H9 (cell line): Measurements from ENCODE around the gene LSS. TPM values are rescaled to one million over a fixed set of nuclear protein-coding genes. Genes with fewer than 3 reads are reported as not detected.

ENCODE experiments used
- DNase-seq: peaks from one replicate; pipeline ENCODE4 v3.0.0-alpha.2; 2017
- H2AFZ ChIP-seq: one replicate; pipeline ENCODE4 v1.6.1; 2013; ENCODE audit warnings: mild to moderate bottlenecking, low read length, control low read depth, moderate library complexity
- H2AK5ac ChIP-seq: 2 replicates; pipeline ENCODE4 v1.6.1; 2013; ENCODE audit warnings: low read length, control low read depth, mixed read lengths; ENCODE audit not compliant: insufficient read length
- H2BK120ac ChIP-seq: one replicate; pipeline ENCODE4 v1.6.1; 2013; ENCODE audit warnings: low read depth, mild to moderate bottlenecking, low read length, control low read depth, inconsistent platforms; ENCODE audit not compliant: poor library complexity, severe bottlenecking
- H2BK12ac ChIP-seq: 2 replicates; pipeline ENCODE4 v1.6.1; 2013; ENCODE audit warnings: low read length, control low read depth, mixed read lengths, low read depth; ENCODE audit not compliant: insufficient read length
- H2BK15ac ChIP-seq: 2 replicates; pipeline ENCODE4 v1.6.1; 2013; ENCODE audit warnings: low read depth, low read length, control low read depth
- H2BK20ac ChIP-seq: one replicate; pipeline ENCODE4 v1.6.1; 2013; ENCODE audit warnings: low read depth, mild to moderate bottlenecking, low read length, control low read depth, inconsistent platforms; ENCODE audit not compliant: poor library complexity, severe bottlenecking
- H2BK5ac ChIP-seq: 2 replicates; pipeline ENCODE4 v1.6.1; 2013; ENCODE audit warnings: low read length, control low read depth, mixed read lengths; ENCODE audit not compliant: insufficient read length
- H3K14ac ChIP-seq: 2 replicates; pipeline ENCODE4 v1.6.1; 2013; ENCODE audit warnings: low read length, control low read depth; ENCODE audit not compliant: insufficient read depth
- H3K18ac ChIP-seq: 2 replicates; pipeline ENCODE4 v1.6.1; 2013; ENCODE audit warnings: low read depth, mild to moderate bottlenecking, mixed read lengths, low read length, control low read depth; ENCODE audit not compliant: insufficient read length
- H3K23ac ChIP-seq: 2 replicates; pipeline ENCODE4 v1.6.1; 2013; ENCODE audit warnings: low read length, control low read depth, mixed read lengths, low read depth; ENCODE audit not compliant: insufficient read length
- H3K23me2 ChIP-seq: 2 replicates; pipeline ENCODE4 v1.6.1; 2013; ENCODE audit warnings: low read depth, mild to moderate bottlenecking, mixed read lengths, low read length, control low read depth; ENCODE audit not compliant: insufficient read length, poor library complexity, severe bottlenecking
- H3K27ac ChIP-seq: 2 replicates; pipeline ENCODE4 v1.5.1; 2013; ENCODE audit warnings: low read length, control low read depth, mixed read lengths, low read depth; ENCODE audit not compliant: insufficient read length
- H3K27me3 ChIP-seq: 2 replicates; pipeline ENCODE4 v1.6.1; 2013; ENCODE audit warnings: low read length, control low read depth, inconsistent platforms; ENCODE audit not compliant: insufficient read depth
- H3K4ac ChIP-seq: 2 replicates; pipeline ENCODE4 v1.6.1; 2013; ENCODE audit warnings: low read depth, mild to moderate bottlenecking, control low read depth, inconsistent platforms, low read length, moderate library complexity
- H3K4me1 ChIP-seq: 2 replicates; pipeline ENCODE4 v1.6.1; 2013; ENCODE audit warnings: low read length, control low read depth, inconsistent platforms; ENCODE audit not compliant: insufficient read depth
- H3K4me2 ChIP-seq: 2 replicates; pipeline ENCODE4 v1.6.1; 2013; ENCODE audit warnings: low read length, control low read depth, mixed read lengths; ENCODE audit not compliant: insufficient read length, insufficient read depth
- H3K56ac ChIP-seq: 2 replicates; pipeline ENCODE4 v1.6.1; 2013; ENCODE audit warnings: low read depth, mild to moderate bottlenecking, mixed read lengths, low read length, control low read depth; ENCODE audit not compliant: insufficient read length
- H3K79me1 ChIP-seq: 2 replicates; pipeline ENCODE4 v1.6.1; 2013; ENCODE audit warnings: low read depth, mild to moderate bottlenecking, moderate library complexity, low read length, control low read depth, inconsistent platforms; ENCODE audit not compliant: insufficient read depth, poor library complexity, severe bottlenecking
- H3K79me2 ChIP-seq: 2 replicates; pipeline ENCODE4 v1.6.1; 2013; ENCODE audit warnings: low read length, control low read depth, inconsistent platforms; ENCODE audit not compliant: insufficient read depth
- H3K9ac ChIP-seq: 2 replicates; pipeline ENCODE4 v1.6.1; 2013; ENCODE audit warnings: low read length, control low read depth, mixed read lengths; ENCODE audit not compliant: insufficient read length; ENCODE audit errors: extremely low read depth
- H3K9me3 ChIP-seq: one replicate; pipeline ENCODE4 v1.6.1; 2013; ENCODE audit warnings: low read depth, low read length, inconsistent platforms; ENCODE audit not compliant: control insufficient read depth
- H3T11ph ChIP-seq: one replicate; pipeline ENCODE4 v1.6.1; 2013; ENCODE audit warnings: mild to moderate bottlenecking, low read length, control low read depth, inconsistent platforms
- H4K20me1 ChIP-seq: one replicate; pipeline ENCODE4 v1.6.1; 2013; ENCODE audit not compliant: control insufficient read depth, insufficient read length, insufficient read depth
- H4K5ac ChIP-seq: 2 replicates; pipeline ENCODE4 v1.6.1; 2013; ENCODE audit warnings: low read depth, mild to moderate bottlenecking, mixed read lengths, low read length, control low read depth; ENCODE audit not compliant: insufficient read length
- H4K8ac ChIP-seq: replicated peaks from 2 replicates; pipeline ENCODE4 v1.6.1; 2013; ENCODE audit warnings: low read length, control low read depth, mixed read lengths, low read depth; ENCODE audit not compliant: insufficient read length
- H4K91ac ChIP-seq: 2 replicates; pipeline ENCODE4 v1.6.1; 2013; ENCODE audit warnings: low read depth, mild to moderate bottlenecking, moderate library complexity, mixed read lengths, low read length, control low read depth; ENCODE audit not compliant: insufficient read length
- H3K27ac Mint-ChIP-seq, 3 experiments: 2 replicates in 2 of 3; 3 replicates in 1 of 3; pipeline ENCODE4 v1.8.0; 2020 to 2021; ENCODE audit warnings: mixed read lengths in 3 of 3, mild to moderate bottlenecking in 1 of 3, moderate library complexity in 1 of 3
- H3K27me3 Mint-ChIP-seq: 2 replicates; pipeline ENCODE4 v1.8.0; 2021; ENCODE audit warnings: low read depth, mild to moderate bottlenecking, moderate library complexity, mixed read lengths
- H3K36me3 Mint-ChIP-seq, 3 experiments: 2 replicates in 2 of 3; 3 replicates in 1 of 3; pipeline ENCODE4 v1.8.0; 2020 to 2021; ENCODE audit warnings: low read depth in 3 of 3, mixed read lengths in 3 of 3; ENCODE audit not compliant: insufficient read depth in 1 of 3
- H3K4me1 Mint-ChIP-seq, 2 experiments: 2 replicates each; pipeline ENCODE4 v1.8.0; 2020; ENCODE audit warnings: mixed read lengths in 2 of 2
- H3K4me3 Mint-ChIP-seq, 2 experiments: 2 replicates in 1 of 2; 3 replicates in 1 of 2; pipeline ENCODE4 v1.8.0; 2020 to 2021; ENCODE audit warnings: mild to moderate bottlenecking in 2 of 2, mixed read lengths in 2 of 2, moderate library complexity in 1 of 2
- H3K9me3 Mint-ChIP-seq, 2 experiments: 2 replicates in 1 of 2; 3 replicates in 1 of 2; pipeline ENCODE4 v1.8.0; 2020; ENCODE audit warnings: mild to moderate bottlenecking in 2 of 2, mixed read lengths in 2 of 2, moderate library complexity in 1 of 2
- CTCF ChIP-seq: fragments of 200-600 bp; sonication (generic); conservative IDR thresholded peaks from 3 replicates; pipeline ENCODE4 v1.8.0; 2021; ENCODE audit warnings: antibody characterized with exemption, mild to moderate bottlenecking
- WGBS: extraction: QIAGEN DNeasy Blood & Tissue Kit; methylation state at CpG from one replicate; pipeline ENCODE4 v1.1.7; 2013; ENCODE audit warnings: missing lambda C conversion rate, low lambda C conversion rate, mixed read lengths; ENCODE audit not compliant: insufficient read length; ENCODE audit errors: extremely low coverage; 5-methylcytosine and 5-hydroxymethylcytosine counted together
- total RNA-seq: library from RNA; stranded (reverse); gene quantifications from 2 replicates; pipeline ENCODE4 v1.2.1, GENCODE V29; 2021

The LSS gene
- total RNA-seq, 1 experiment from 2014 or later = 69.2 TPM

GRCh38 chr21:46168238-46168637, 60.3 kb downstream of the LSS start:
- no peaks in the 10 kb centered on the region for H4K20me1 ChIP-seq
- H2BK120ac ChIP-seq = no peak overlapping the region
- H3K4ac ChIP-seq = no peak overlapping the region
- Mint-ChIP-seq H3K4me3 (no peak overlapping the region), H3K27me3 (no peaks in the 10 kb centered on the region), H3K36me3 (peaks cover 10 to 15% (median 14%) of the 10 kb centered on the region in 3 experiments), H3K27ac (peak overlapping the region in 1 of 3 experiments; percentile 52; a peak in 1 of 7 replicates), H3K4me1 (peaks cover 0 to 3% of the 10 kb centered on the region in 2 experiments; a peak in 1 of 4 replicates), H3K9me3 (peaks cover 2 to 3% of the 10 kb centered on the region in 2 experiments; a peak in 1 of 5 replicates)
- no peaks in the 10 kb centered on the region for H3K27me3 ChIP-seq
- no peak overlapping the region for H2BK12ac ChIP-seq
- no peak overlapping the region for H3K56ac ChIP-seq
- H2AFZ ChIP-seq = no peak overlapping the region
- no peak overlapping the region for H3K23ac ChIP-seq
- H3K27ac ChIP-seq = no peak overlapping the region
- H3K4me1 ChIP-seq = 0 out of 2 replicates have a peak, but pooled peaks cover 3% of the 10 kb centered on the region
- no peak overlapping the region for H3K14ac ChIP-seq
- no peak overlapping the region for H4K8ac ChIP-seq
- H3K18ac ChIP-seq = no peak overlapping the region
- no peak overlapping the region for H2BK20ac ChIP-seq
- no peak overlapping the region for H4K91ac ChIP-seq
- H2BK5ac ChIP-seq = no peak overlapping the region
- no peak overlapping the region for H2BK15ac ChIP-seq
- H3T11ph ChIP-seq = no peak overlapping the region
- H3K79me2 ChIP-seq = no peaks in the 10 kb centered on the region; the same call in 1 of the 2 replicates
- no peak overlapping the region for H3K9ac ChIP-seq
- H3K9me3 ChIP-seq = no peaks in the 10 kb centered on the region
- no CpG with 5 or more reads among the region's 14 CpGs for WGBS
- H2AK5ac ChIP-seq = no peak overlapping the region
- DNase-seq = peak; percentile 21
- H3K23me2 ChIP-seq = no peaks in the 10 kb centered on the region
- no peak overlapping the region for H3K4me2 ChIP-seq
- no peaks in the 10 kb centered on the region for H3K79me1 ChIP-seq
- no peak overlapping the region for H4K5ac ChIP-seq
- no peak for TF ChIP-seq CTCF
